GM18868 (cell line): ENCODE measurements around the gene NUTF2.

ENCODE experiments used
- ATAC-seq: cut with Tn5 transposase; IDR thresholded peaks from one replicate; pipeline ENCODE4 v1.9.1; 2021; ENCODE audit warnings: mild to moderate bottlenecking, moderate library complexity; ENCODE audit not compliant: unreplicated experiment

NUTF2 gene

DNA sequence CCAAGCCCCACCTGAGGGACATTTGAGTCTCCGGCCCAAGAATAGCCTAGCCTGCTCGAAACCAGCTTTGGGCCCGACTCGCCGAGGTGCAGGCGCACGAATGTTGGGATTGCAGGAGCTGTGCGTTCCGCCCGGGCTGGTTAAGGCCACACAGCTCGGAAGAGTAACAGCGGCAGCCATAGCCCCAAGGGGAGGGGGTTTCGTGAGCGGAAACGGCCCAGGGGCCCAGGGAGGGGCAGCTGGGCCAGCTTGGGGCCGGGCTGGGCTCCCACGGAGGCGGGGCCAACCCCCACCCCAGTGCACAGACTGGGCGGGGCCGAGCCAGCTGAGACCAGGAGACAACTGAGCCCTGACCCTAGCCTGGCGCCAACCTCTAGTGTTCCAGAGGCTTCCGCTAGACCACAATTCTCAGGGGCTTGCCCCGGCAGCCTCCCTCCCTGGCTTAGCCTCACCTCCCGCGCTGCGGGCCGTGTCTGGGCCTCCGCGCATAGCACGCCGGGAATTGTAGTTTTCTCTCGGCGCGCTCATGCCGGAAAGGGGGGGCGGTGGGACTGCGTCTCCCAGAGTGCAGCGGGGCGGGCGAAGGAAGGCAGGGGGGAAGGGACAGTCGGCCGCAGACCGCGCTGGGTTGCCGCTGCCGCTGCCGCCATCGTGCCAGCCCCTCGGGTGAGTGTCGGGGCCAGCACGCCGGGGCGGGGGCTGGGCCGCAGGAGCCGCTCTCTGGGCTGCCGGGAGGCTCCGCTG lies at the start of gene NUTF2:
NUTF2 (plus strand) TSS at position 614 of the 744 bp plus-strand sequence. CDS start 18,198 bp downstream, outside the sequence.
- ATAC-seq = peak; percentile 62

DNA sequence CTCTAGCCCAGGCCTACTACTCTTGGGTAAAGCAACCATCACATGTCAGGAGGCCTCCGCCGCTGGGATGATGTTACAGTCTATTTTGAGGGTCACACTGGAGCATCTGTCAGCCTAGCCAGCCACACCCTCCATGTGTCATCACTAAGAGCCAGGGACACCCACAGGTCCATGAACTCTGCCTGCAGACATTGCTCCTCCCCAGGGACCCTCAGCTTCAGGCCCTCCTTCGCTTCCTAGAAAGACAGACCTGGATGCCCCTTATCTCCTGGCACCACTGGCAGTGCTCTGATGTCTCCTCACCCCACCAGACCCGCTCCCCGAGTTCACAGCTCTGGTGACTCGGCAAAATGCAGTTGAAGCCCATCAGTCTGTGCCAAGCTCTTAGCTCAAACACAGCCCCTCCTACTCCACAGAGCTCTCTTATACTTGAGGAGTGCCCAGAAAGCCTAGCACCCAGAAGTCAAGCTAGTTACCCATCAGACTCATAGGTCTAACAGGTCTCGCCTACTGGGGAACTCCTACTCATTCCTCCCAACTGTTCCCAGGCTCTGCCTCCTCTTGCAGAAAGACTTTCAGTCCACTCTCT lies 46.3 kb upstream of the NUTF2 start:
- no peak for ATAC-seq

DNA sequence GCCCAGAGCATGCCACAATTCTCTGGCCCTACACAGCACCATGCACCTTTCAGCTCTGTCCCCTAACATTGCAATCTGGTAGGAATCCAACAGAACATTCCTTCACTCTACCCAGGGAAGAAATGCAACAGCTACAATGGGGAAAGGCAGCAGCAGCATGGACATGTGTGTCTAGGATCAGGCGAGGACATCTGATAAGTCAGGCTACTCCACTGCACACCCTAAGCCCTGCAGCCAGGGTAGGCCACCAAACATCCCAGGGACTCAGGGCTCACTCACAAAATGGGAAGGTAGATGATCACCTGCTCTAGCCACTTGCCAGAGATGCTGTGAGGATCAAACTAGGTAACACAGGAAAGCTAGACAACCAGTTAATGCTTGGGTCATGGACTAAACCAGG lies 45.5 kb upstream of the NUTF2 start:
- no peak for ATAC-seq

DNA sequence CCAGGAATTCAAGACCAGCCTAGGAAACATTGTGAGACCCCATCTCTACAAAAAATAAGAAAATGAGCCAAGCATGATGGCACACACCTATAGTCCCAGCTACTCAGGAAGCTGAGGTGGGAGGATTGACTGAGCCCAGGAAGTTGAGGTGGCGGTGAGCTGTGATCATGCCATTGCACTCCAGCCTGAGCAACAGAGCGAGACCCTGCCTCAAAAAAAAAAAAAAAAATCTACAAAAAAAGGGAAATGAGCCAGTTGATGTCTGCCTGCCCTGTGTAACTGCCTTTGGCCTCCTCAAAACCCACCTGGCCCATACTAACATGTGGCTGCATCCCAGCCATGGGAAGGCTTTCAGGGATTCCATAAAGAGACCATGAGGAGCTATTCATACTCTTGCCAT lies 44.9 kb upstream of the NUTF2 start:
- no peak for ATAC-seq

DNA sequence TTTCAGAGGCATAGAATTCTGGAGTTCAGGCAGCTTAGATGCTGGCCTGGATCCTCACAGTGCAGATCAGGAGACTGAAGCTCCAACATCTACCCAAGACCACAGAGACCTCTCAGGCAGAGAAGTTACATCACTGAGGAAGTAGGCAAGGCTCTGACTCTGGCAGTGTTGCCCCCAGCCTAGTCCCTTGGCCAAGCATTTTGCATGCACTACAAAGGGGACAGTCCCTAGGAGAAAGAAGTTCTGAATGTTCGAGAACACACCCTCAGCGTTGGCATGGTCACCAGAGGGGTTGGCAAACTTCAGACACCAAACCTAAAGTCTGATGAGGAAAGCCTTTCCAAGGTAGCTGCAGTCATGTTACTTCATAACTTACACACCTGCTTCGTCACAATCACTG lies 42.8 kb upstream of the NUTF2 start:
- no peak for ATAC-seq

DNA sequence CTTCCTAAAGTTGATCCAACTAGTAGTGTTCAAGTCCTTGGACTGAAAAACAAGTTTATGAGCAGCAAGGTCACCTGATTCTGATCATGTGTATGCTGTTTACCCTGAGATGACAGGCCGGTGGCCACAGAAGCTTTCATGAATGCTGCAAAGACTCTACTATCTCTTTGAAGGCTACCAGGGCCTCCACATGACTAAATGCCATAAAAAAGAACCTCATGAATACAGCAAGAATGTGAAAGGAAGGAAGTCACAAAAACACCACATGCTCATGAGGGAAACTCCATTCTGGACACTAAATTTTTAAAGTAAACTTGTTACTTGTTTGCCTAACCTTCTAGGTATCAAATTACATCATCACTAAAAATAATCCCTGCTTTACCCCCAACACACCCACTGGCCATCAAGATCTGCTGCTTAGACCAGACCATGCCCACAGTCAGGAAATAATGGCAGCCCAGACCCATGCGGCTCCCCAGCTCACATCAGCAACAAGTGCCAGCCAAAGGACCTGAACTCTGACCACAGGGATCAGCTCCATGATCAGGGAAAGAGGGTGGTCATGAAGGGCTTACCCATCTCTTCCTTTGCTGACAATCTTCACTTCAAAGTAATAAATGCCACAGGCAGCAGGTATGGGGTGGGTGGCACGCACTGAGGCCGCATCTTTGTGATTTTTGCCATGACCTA lies 41.7 kb upstream of the NUTF2 start:
- no peak for ATAC-seq

DNA sequence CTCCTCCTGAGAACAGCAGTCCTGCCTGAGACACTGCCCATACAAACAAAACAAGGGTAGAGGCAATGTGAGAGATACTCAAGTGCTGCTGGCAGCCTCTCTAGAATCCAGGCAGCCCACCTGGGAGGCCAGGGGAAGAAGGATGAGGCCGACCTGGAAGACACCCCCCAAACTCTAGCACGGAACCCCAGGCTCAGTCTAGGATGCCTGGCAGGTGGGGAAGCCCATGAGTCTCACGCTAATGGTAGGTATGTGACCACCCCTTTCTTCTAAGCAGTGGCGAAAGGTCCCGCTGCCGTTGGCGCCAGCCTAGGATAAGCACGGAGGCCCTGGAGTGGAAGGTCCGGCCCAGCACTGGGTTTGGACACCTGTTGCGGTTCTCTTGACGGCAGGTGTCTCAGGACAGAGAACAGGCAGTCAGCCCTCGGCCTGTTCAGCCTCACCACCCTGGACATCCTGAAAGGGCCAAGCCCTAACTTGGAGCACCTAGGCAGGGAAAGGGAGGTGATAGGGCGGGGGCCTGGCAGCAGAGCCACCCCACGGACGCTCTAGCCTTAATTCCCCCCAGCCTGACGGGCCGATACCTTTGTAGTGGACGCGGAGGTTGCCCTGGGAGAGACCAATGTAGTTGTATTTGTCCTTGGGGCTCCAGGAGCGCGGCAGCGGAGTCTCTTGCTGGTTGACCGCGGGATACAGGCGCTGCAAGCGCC lies 40.9 kb upstream of the NUTF2 start:
- ATAC-seq = no peak

DNA sequence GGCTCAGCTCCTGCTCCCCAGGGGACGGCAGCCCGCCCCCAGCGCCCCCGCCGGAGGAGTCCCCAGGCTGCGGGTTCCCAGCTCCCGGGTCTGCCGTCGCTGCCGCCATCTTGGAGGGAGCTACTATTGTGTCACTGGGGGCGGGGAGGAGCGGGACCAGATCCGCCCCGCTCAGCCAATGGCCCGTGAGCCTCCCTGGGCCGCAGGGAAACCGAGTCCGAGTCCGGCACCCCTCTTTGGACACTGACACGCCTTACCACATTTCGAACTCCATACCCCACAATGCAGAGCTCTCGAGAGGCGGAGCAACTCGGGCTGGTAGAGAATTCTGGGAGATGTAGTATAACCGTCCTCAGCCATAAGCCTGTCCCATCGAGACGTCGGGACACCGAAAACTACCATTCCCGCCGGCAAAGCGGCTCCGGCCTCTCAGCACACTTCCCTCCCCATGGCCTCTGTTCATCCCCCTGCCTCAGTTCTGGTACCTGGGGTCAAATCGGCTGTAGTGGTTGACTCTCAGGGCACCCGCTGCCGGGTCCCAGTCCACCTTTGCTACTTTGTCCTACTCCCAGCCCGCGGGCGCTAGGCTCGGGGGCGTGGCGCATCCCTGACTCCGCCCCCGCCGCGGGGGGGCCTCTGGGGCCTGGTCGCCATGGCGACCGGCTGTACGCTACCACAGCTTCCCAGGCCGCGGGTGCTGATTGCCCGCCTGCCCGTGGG lies 40.1 kb upstream of the NUTF2 start, which contains the start of the genes RANBP10 and TSNAXIP1:
RANBP10 (minus strand) TSS at position 133 of the 720 bp plus-strand sequence; CDS start at position 109, 24 bp downstream.
TSNAXIP1 (plus strand) TSS at position 462 of the 720 bp plus-strand sequence. CDS start 261 bp downstream, outside the sequence.
- peak; percentile 88 for ATAC-seq

DNA sequence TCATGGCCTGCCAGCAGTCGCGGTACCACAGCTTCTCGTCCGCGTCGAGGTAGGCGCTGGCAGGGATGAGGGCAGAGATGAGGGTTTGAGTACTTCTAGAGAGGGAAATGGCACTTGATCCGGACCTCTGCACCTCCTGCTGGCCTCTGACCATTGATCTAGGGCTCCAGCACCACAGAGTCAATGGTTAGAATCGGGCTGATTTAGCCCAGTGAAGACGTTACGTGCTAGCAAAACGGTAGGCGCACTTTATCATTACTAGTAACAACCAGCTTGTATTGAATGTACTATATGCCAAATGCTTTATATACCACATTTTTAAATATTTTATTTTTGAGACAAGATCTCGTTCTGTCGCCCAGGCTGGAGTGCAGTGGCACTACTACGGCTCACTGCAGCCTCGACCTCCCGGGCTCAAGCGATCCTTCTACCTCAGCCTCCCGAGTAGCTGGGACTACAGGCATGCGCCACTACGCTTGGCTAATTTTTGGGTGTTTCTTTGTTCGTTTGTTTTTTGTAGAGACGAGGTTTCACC lies 39.5 kb upstream of the NUTF2 start:
- ATAC-seq = no peak

DNA sequence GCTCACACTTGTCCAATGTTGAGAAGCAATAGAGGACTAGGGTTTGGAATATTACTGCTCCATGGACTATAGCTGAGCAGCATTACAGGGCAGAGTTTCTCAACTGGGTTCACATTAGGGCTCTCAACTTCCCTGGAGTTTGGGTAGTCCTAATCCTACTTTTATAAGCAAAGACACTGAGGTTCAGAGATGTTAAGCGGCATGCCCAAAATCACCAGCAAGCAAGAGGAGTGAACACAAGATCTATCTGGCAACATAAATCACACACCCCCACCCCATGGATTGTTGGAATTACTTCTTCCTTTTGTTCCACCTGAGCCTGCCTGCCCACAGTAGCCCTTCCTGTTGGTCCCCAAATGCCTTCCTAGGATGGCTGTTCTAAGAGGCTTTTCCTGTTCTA lies 34.8 kb upstream of the NUTF2 start:
- ATAC-seq = no peak

DNA sequence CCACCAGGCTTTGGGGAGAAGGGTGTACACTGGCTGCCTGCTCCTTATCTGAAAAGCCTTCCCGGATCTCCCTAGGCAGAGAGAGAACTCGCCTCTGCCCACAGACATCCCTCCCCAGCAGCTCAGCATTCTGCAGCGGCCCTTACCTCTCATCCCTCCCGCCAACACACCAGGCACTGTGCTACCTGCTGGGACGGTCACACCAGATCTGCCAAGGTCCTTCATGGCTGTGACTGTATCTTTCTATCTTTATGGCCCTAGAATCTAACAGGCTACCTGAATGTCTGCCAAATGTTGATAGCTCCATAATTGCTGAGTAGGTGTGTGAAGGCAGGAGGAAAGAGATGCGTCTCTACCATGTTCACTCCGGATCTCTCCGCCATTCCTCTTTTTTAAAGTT lies 32.2 kb upstream of the NUTF2 start:
- ATAC-seq = no peak

DNA sequence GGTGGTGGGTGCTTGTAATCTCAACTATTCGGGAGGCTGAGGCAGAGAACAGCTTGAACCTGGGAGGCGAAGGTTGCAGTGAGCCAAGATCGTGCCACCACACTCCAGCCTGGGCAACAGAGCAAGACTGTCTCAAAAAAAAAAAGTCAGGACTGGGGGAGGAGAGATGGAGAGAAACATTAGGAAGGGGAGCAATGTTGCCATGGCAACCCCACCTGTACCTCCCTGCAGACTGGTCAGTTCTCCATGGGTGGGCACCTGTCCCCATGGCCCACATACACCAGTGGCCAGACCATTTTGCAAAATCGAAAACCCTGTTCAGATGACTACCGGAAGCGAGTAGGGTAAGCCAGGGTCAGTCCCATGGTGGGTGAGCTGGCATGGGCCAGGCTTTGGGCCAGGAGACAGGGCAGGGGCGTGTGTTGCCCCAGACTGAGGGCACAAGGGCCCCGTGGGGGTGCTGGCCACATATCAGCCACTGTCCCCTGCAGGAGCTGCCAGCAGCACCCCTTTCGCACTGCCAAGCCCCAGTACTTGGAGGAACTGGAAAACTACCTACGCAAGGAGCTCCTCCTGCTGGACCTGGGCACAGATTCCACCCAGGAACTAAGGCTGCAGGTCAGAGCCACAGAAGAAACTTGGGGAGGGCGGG lies 26.0 kb upstream of the NUTF2 start:
- ATAC-seq = no peak

DNA sequence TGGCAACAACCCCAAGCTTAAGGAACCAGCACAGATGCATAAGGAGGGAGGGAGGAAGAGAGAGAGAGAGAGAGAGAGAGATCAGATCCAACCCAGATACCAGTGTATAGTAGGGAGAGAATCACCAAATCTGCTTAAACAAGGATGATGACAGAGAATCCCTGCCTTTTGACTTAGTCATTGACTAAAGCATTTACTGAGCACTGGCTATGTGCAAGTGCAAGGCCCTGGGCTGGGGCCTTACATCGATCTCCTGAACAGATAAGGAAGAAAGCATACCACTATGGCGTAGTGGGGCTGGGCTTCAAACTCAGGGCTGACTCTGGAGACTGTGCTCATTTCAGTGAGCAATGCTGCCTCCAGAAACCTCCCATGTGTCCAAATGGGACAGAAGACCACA lies 24.2 kb upstream of the NUTF2 start:
- ATAC-seq = no peak

DNA sequence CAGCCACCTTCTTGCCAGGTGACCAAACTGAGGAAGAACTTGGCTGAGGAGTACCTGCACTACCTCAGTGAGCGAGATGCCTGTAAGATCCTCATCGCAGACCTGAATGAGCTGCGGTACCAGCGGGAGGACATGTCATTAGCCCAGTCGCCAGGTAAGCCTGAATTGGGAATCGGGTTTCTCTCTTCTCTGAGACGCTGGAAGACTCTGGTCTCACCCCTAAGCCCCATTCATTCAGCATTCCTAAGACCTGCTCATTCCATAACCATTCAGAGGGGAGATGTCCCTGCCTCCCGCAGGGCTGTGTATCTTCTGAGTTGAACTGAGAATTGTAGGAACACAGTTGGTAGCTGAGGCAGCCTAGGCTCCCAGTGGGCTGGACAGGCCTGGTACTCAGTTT lies 21.6 kb upstream of the NUTF2 start:
- no peak for ATAC-seq

DNA sequence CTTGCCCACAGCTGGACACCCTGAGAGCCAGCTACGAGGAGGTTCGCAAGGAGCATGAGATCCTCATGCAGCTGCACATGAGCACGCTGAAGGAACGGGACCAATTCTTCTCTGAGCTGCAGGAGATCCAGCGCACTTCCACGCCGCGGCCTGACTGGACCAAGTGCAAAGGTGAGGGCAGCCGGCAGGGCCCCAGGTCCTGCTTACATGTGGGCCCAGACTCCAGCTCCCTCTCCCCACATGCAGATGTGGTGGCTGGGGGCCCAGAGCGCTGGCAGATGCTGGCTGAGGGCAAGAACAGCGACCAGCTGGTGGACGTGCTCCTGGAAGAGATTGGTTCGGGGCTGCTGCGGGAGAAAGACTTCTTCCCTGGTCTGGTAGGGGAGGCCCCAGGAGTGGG lies 20.8 kb upstream of the NUTF2 start:
- no peak for ATAC-seq

DNA sequence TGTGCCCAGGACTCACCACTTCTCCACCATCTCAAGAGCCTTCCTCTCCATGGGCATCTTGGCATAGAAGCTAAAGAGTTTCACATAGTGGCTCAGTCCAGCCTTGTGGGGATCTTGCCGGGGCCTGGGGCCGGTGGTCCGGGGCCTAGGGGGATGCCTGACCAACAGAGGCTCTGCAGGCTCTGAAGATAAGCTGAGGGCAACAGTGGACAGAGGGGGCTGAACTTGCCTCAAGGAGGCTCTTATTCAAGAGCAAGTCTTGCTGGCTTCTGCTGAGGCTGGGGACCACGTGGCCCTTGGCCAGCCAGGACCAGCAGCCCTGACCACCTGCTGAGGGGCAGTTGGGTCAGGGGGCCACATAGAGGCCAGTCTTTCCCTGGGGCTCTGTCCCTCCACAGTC lies 18.1 kb upstream of the NUTF2 start:
- no peak for ATAC-seq

DNA sequence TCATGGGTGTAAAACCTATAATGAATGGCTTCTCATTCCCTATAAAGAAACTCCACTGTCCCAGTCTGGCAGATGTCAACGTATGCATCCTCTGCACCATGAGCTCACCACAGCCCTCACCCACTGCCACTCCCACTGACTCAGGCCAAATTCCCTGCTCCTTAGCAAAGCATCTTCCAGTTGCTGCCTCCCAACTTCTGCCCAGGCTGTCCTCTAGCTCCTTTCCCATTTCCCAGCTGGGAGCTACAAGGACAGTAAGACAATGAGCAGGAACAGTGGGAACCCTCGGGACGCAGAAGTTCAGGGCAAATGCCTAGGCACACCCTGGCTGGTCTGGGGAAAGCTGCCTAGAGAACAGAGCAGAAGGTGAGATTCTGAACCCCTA lies 13.7 kb upstream of the NUTF2 start:
- ATAC-seq = no peak

DNA sequence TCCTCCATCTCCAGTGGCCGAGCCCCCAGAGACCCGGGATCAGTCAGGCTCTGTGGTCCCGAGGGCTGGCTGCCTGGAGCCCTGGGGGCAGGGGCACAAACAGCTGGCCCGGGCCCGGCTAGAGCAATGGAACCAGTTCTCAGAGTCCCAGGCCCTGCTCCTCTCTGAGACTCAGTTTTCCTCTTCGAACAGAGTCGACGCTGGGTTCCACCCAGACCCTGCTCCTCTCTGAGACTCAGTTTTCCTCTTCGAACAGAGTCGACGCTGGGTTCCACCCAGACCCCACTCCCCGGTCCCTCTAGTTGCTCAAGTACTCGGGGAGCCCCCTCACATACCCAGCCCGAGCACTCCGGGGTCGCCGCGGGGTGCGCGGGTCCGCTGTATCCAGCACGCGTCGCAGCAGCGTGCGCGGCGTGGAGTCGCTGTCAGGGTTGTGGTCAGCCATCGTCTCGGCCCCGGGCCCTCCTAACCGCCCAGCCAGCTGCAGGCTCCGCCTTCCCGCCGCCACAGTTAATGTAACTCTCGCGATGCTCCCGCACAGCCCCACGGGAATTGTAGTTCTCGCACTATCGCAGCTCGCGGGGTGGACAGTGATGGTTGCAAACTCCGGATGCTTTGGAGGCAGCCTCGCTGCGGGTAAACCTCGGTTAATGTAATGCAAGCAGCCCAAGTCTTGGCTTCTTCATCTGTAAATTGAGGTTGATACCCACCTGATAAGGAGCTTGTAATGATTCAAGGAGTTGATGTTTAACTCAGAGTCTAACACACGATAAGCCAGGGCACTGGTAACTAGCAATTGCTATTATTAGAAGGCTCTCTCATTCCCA lies 13.1 kb upstream of the NUTF2 start:
- ATAC-seq = peak; percentile 98

DNA sequence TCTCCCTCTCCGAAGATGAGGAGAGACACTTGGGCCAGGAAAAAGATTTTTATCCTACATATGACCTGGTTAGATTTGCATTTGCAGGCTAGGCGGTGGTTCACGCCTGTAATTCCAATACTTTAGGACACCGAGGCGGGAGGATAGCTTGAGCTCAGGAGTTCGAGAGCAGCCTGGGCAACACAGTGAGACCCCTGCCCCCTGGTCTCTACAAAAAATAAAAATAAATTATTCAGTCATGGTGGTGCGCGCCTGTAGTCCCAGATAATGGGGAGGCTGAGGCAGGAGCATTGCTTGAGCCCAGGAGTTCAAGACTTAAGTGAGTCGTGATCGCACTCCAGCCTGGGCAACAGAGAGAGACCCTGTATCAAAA lies 12.5 kb upstream of the NUTF2 start:
- no peak for ATAC-seq
